Kidney epithelial cell (primary cell): ENCODE measurements around the gene NELFCD. TPM values are rescaled to one million over a fixed set of nuclear protein-coding genes. Genes with fewer than 3 reads are reported as not detected.

Experiments used
- DNase-seq: peaks from one replicate; pipeline ENCODE4 v3.0.0-alpha.2; 2010; ENCODE audit warnings: low read depth
- H3K27me3 ChIP-seq: 2 replicates; pipeline ENCODE4 v1.6.0; 2011; ENCODE audit warnings: low read length; ENCODE audit not compliant: control insufficient read depth, insufficient read depth
- H3K36me3 ChIP-seq: 2 replicates; pipeline ENCODE4 v1.5.1; 2011; ENCODE audit warnings: low read length; ENCODE audit not compliant: control insufficient read depth, insufficient read depth
- H3K4me3 ChIP-seq: 2 replicates; pipeline ENCODE4 v1.5.1; 2011; ENCODE audit warnings: low read depth, mild to moderate bottlenecking, control low read depth, low read length
- CTCF ChIP-seq: IDR thresholded peaks from 2 replicates; pipeline ENCODE4 v1.5.1; 2011; ENCODE audit warnings: mild to moderate bottlenecking, moderate library complexity, low read length, control low read depth, inconsistent platforms; ENCODE audit not compliant: insufficient read depth, poor library complexity, severe bottlenecking
- total RNA-seq: library from RNA; depleted of rRNA; stranded (reverse); fragments of >200 nt; gene quantifications from 2 replicates; pipeline ENCODE4 v1.2.3, GENCODE V29; 2015

The NELFCD gene
- total RNA-seq, 1 donor from 2014 or later, result 43.7 TPM

GRCh38 chr20:59017493-59018231, 36.6 kb downstream of the NELFCD start:
- no peaks in the 10 kb centered on the region for H3K27me3 ChIP-seq
- H3K36me3 ChIP-seq, result no peaks in the 10 kb centered on the region
- no peak for TF ChIP-seq CTCF
- H3K4me3 ChIP-seq, result no peak overlapping the region
- no peak for DNase-seq

- Histone ChIP-seq H3K36me3 (peaks cover 1% of the 10 kb centered on the region), H3K4me3 (no peak overlapping the region), H3K27me3 (no peaks in the 10 kb centered on the region)
- no peak for TF ChIP-seq CTCF
- no peak for DNase-seq
Observed at GRCh38 chr20:59018817-59019216, 37.8 kb downstream of the NELFCD start.

- DNase-seq, result no peak
- Histone ChIP-seq H3K36me3 (peaks cover 1% of the 10 kb centered on the region), H3K27me3 (no peaks in the 10 kb centered on the region), H3K4me3 (no peak within 1 kb of the TSS)
- no peak for TF ChIP-seq CTCF
Observed at GRCh38 chr20:59019217-59019616, 38.2 kb downstream of the NELFCD start, which contains the start of gene TUBB1. TSS of gene TUBB1 (plus strand) at chr20:59019429. CDS start at chr20:59019523, 94 bp downstream.

- H3K36me3 ChIP-seq, result peaks cover 3% of the 10 kb centered on the region
- no peak for DNase-seq
- no peaks in the 10 kb centered on the region for H3K27me3 ChIP-seq
- H3K4me3 ChIP-seq, result no peak overlapping the region
- no peak for TF ChIP-seq CTCF
Observed at GRCh38 chr20:59020938-59021551, 40.0 kb downstream of the NELFCD start.

- Histone ChIP-seq H3K27me3 (no peaks in the 10 kb centered on the region), H3K4me3 (no peak overlapping the region), H3K36me3 (peaks cover 3% of the 10 kb centered on the region)
- DNase-seq, result no peak
- no peak for TF ChIP-seq CTCF
Observed at GRCh38 chr20:59022754-59023153, 41.7 kb downstream of the NELFCD start.
